Endometrial microvascular endothelial cells (primary cell): Measurements from ENCODE around the gene CCDC174. TPM values are rescaled to one million over a fixed set of nuclear protein-coding genes. Genes with fewer than 3 reads are reported as not detected.

Source experiments
- in situ Hi-C: cut with HindIII; loops from 2 replicates; pipeline ENCODE4 v1.10.0; 2017; ENCODE audit warnings: low sequenced_read_pairs, low pct_unique_long_range_greater_than_20kb; ENCODE audit errors: inconsistent ontology term
- total RNA-seq: library from RNA; depleted of rRNA; stranded (reverse); fragments of >200 nt; gene quantifications from one replicate; pipeline ENCODE4 v1.2.3, GENCODE V29; 2015; ENCODE audit errors: inconsistent ontology term

CCDC174 gene
- total RNA-seq, 1 donor from 2014 or later: 5.5 TPM

DNA sequence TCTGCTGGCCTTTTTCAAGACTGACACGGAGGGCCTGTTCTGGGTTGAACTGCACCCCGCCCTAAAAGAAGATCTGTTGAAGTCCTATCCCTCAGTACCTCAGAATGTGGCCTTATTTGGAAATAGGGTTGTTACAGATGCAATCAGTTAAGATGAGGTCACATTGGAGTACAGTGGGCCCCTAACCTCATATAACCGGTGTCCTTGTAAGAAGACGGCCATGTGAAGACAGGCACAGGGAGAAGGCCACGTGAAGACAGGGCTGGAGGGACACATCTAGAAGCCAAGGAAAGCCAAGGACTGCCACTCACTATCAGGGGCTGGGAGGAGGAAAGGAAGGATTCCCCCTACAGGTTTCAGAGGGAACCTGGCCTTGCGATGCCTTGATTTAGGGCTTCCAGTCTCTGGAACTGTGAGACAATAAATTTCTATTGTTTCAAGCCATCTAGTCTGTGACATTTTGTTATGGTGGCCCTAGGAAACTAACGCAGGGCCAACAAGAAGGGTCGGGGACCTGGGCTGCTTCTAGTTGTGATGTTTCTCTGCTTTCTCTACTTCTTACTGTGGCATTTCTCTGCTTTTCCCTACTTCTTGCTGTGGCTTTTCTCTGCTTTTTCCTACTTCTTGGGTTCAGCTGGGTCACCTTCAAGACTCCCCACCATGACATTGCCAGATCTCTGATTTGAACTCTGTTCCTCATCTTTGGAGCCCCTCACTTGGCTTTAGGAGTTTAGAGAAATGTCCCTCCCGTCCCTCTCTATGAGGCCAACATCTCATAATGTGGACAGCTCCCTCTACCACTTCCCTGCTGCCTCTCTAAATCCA lies 4.8 kb upstream of the CCDC174 start:
- in situ Hi-C loops: no loop called here

DNA sequence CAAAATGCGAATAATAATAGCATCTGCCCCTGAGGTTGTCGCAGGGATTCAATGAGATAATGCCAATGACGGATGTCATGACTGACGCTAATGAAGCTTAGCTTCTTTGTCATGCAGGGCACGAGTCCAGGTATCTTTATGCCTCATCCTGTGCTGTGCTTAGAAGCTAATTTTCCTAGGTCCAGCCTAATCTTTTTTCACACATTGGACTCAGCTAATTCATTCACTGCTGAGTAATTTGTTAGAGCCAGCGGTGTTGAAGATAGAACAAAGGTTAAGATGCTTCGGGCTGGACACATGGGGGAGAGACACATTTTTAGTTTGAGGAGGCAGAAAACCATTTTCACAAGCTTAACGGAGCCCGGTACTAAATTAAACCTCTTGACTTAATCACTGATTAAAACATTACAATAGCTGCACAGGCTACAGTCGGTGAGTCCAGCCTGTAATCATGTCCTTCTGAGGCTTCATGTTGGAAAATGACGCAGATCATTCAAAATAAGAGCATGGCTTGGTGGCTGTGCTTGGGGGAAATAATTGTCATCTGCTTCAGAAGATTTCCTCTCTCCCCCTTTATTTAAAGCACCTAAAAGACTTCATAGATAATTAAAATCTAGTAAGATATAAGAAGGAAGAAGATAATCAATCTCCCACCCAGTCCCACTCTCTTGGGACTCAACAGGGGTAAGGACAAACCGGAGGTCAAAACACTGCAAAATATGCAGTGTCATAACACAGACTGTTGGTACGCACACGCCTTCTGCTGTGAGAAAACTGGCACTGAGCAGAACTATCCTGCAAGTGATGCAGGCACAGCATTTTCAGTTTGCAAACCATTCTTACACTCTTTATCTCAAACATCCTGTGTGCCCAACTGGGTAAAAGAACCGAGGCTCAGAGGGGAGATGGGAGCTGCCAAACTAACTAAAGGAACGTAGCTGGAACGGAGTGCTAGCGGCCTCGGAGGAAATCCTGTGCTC lies 3.3 kb upstream of the CCDC174 start:
- in situ Hi-C loops: no loop called here

DNA sequence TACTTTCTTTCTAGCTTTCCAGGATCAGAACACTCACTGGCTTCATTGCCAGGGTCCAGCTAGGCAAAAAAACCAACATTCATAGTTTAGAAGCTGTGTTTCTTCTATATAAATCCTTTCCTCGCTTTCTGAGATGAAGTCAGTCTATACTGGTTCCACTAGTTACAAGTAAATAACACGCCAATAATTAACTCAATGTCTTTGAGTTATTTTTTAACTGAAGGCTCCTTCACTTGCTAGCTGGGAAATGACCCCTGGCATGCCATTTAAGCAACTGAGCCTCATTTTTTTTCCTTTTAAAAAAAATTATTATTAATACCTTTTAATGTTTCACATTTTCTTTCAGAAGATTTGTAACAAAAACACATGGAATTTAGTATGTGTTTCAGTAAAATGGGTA lies 2.1 kb upstream of the CCDC174 start:
- in situ Hi-C loops: no loop called here

DNA sequence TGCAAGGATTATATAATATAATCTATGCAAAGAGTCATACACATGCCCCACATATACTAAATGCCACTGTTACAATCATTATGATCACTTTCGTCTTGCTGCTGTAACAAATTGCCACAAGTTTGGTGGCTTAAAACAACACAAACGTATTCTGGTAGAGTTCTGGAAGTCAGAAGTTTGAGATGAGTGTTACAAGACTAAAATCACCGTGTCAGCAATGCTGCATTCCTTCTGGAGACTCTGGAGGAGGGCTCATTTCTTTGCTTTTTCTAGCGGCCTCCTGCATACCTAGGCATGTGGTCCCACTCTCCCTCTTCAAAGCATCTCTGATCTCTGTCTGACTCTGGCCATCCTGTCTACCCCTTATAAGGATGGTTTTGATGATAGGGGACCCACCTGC lies 1.4 kb upstream of the CCDC174 start:
- in situ Hi-C loops: loop anchor here (10.0 to 25.0 kb wide), 2 partner anchors 287 to 395 kb away; partner anchors contain the start of gene NR2C2

DNA sequence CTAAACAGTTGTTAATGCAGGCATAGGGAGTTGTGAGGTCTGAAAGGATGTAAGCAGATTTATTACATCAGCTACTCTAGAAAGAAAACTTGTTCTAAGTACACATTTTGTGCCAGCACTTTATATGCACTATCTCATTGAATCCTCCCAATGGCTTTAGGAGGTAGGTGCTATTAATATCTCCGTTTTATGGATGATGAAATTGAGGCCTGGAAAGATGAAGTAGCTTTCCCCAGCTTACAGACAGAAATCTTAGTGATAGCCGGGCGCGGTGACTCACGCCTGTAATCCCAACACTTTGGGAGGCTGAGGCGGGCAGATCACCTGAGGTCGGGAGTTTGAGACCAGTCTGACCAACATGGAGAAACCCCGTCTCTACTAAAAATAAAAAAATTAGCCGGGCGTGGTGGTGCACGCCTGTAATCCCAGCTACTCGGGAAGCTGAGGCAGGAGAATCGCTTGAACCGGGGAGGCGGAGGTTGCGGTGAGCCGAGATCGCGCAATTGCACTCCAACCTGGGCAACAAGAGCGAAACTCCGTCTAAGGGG lies 872 bp downstream of the CCDC174 start:
- in situ Hi-C loops: loop anchor here (10.0 to 25.0 kb wide), 2 partner anchors 285 to 392 kb away; partner anchors contain the start of gene NR2C2

- in situ Hi-C loops: loop anchor here (10.0 to 25.0 kb wide), 2 partner anchors 280 to 387 kb away; partner anchors contain the start of gene NR2C2
Measured at GRCh38 chr3:14657579-14657978, 6.0 kb downstream of the CCDC174 start.

DNA sequence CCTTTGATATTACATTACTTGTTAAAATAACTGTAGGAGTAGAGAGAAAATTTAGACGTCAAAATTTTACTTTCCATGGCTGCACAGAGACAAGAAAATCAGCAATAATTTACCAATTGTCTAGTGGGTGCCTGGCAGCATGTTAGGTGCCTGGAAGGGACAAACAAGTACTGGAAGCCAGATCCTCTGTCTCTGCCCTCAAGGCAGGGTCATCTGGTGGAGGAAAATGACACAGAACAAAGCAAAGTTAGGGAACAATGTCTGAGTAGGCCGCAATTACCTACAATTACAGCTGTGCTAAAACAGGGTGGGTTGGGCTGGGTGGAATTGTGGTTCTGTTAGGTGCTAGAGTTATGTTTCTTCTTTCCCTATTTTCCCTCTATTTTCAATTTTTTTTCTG lies 7.4 kb downstream of the CCDC174 start:
- in situ Hi-C loops: loop anchor here (10.0 to 25.0 kb wide), 2 partner anchors 278 to 386 kb away; partner anchors contain the start of gene NR2C2

GRCh38 chr3:14660942-14661341 lies 9.4 kb downstream of the CCDC174 start:
- in situ Hi-C loops: loop anchor here (25.0 kb wide), 1 partner anchor 276 kb away; the partner anchor contains the start of gene NR2C2

GRCh38 chr3:14663396-14664135 lies 12.0 kb downstream of the CCDC174 start:
- in situ Hi-C loops: loop anchor here (25.0 kb wide), 1 partner anchor 274 kb away; the partner anchor contains the start of gene NR2C2

- in situ Hi-C loops: loop anchor here (25.0 kb wide), 1 partner anchor 273 kb away; the partner anchor contains the start of gene NR2C2
Measured at GRCh38 chr3:14664170-14664569, 12.6 kb downstream of the CCDC174 start.

DNA sequence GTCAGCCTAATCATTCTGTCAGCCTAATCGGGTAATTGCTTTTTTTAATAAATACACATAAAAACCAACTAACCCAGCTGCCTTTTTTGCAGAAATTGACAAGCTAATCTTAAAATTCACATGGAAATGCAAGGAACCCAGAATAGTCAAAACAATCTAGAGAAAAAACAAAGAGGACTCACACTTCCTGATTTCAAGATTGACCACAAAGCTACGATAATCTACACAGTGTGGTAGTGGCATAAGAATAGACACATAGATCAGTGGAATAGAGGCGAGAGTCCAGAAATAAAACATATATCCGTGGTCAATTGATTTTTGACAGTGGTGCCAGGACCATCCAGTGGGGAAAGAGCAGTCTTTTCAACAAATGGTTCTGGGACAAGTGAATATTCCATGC lies 21.0 kb downstream of the CCDC174 start:
- in situ Hi-C loops: loop anchor here (25.0 kb wide), 1 partner anchor 265 kb away; the partner anchor contains the start of gene NR2C2

DNA sequence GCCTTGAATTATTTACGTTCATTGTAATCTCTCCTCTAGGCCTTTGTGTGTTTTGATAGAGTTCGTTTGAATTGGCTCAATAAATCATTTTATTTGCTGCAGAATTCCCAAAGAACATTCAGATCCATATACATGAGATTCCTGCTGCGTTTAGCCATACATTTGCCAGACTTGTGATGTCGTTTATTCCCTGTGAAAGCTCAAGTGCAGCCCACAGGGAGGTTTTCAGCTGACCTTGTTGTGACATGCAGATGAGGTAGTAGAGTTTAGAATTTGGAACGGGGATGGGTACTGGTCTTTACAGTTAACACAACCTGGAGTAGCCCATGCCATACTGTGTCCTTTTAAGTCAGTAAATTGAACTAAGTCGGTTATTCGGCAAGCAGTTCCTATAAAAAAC lies 23.3 kb downstream of the CCDC174 start, which contains the start of gene C3orf20:
TSS of gene C3orf20 (plus strand) at position 301 of the 400 bp plus-strand sequence. CDS start 7,573 bp downstream, outside the sequence.
- in situ Hi-C loops: loop anchor here (25.0 kb wide), 1 partner anchor 262 kb away; the partner anchor contains the start of gene NR2C2

DNA sequence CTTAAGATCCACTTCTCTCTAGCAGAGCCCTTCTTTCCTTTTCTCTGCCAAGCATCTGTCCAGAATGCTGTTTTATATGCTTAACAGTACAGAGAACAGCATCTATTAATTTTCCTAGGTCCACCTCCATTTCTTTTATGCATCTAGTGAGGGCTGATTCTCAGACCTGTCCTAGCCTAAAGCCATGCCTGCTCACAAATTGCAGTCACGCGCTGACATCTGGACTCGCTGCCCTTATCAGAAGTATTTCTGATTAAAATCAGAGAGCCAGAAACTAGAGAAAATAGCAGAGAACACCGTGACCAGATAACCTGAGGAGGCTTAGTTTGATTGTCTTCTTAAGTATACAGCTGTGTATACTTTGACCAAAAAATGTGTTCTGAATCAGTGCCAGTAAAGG lies 25.3 kb downstream of the CCDC174 start:
- in situ Hi-C loops: no loop called here

DNA sequence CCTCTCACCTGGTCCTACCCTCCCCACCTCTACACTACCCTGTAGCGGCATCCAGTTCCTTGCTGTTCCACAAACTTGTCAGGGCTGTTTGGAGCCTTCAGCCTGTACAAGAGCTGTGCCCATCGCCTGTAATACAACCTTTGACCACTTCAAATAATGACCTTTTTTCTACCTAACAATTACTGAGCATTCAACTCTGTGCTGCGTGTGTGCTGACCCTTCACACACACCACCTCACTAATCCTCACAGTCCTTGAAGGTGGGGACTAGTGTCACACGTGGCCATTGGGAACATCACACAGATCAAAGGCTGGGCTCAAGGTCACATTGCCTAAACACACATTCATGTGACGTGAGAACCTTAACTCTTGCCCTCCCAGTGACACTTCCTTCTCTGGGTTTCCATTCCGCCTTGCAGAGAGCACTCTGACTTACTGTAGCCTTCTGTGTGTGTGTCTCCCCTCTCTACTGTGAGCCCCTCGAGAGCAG lies 26.5 kb downstream of the CCDC174 start:
- in situ Hi-C loops: no loop called here

DNA sequence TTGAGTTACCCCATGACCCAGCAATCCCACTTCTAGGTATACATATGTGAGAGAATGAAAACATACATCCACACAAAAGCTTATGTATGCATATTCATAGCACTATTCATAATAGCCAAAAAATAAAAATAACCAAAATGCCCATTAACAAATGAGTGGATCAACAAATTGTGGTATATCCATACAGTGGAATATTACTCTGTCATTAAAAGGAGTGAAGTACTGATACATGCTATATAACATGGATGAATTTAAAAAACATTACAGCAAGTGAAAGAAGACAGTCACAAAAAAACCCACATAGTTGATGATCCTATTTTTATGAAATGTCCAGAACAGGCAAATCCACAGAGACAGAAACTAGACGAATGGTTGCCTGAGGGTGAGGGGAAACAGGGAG lies 28.6 kb downstream of the CCDC174 start:
- in situ Hi-C loops: no loop called here

GRCh38 chr3:14680716-14681115 lies 29.2 kb downstream of the CCDC174 start:
- in situ Hi-C loops: no loop called here

DNA sequence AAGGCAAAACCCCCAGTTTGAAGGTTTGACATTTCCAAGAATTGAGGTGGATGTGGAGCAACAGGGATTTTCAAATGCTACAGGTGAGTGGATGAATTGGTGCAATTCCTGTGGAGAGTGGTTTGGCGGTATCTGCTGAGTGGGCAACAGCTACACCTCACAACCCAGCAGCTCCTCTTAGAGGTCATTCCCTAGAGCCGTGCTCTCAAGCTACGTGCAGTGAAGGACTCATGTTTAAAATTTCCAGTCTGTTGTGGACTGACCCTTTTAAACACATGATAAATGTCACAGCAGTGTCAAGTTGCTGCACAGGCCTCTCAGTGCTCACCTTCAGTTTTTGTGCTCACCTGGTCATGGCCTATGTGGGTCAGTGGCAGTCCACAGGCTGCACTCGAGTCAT lies 32.9 kb downstream of the CCDC174 start:
- in situ Hi-C loops: no loop called here

DNA sequence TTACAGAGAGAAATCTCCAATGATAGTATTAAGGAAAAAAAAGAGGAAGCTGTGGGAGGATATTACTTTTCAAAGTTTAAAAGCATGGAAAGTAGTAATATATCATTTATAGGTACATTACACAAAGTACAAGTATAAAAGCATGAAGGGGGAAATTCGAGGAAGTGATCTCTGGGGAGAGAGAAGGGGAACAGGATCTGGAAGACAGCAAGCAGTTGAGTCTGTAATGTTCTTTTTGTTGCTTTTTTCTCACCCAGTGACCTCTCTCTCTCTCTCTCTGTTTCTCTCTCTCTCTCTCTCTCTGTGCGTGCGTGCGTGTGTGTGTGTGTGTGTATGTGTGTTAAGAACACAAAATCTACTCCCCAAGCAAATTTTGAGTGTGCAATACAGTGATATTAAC lies 33.6 kb downstream of the CCDC174 start:
- in situ Hi-C loops: no loop called here
